A673 (cell line): ENCODE results near the gene ULK4.

ENCODE experiments used
- CTCF ChIP-seq: fragments of 300-800, 200-600 bp; sonication (generic); conservative IDR thresholded peaks from 2 replicates; pipeline ENCODE4 v1.5.1; 2017; ENCODE audit warnings: low read depth, mild to moderate bottlenecking, antibody characterized with exemption, low read length, moderate library complexity, mixed read lengths
- EZH2 ChIP-seq: fragments of 200-600 bp; sonication (generic); IDR thresholded peaks from 2 replicates; pipeline ENCODE4 v1.6.1; 2017; ENCODE audit warnings: borderline replicate concordance, low read depth, mild to moderate bottlenecking, mixed read lengths, antibody characterized with exemption, low read length; ENCODE audit not compliant: poor library complexity, severe bottlenecking

GRCh38 chr3:41581700-41582099, 380.2 kb downstream of the ULK4 start:
- no peak for TF ChIP-seq EZH2
- no peak for TF ChIP-seq CTCF
